Esophagus mucosa (tissue), 1 donor: ENCODE measurements around the gene MRPL39. TPM values are rescaled to one million over a fixed set of nuclear protein-coding genes. Genes with fewer than 3 reads are reported as not detected.
A peak's percentile ranks its signal among the peaks of the same experiment; 100 is the strongest.

Experiments
- ATAC-seq: fragments of 200-7000 bp; cut with Tn5 transposase; one replicate; pipeline ENCODE4 v1.9.1; 2020
- total RNA-seq: library from RNA; stranded (reverse); gene quantifications from one replicate; pipeline ENCODE4 v1.2.4, GENCODE V29; 2023
- donor health status: DM: yes; HTN: yes; CAD: no.

Gene MRPL39
- total RNA-seq, 1 donor from 2014 or later, result 29.8 TPM

DNA sequence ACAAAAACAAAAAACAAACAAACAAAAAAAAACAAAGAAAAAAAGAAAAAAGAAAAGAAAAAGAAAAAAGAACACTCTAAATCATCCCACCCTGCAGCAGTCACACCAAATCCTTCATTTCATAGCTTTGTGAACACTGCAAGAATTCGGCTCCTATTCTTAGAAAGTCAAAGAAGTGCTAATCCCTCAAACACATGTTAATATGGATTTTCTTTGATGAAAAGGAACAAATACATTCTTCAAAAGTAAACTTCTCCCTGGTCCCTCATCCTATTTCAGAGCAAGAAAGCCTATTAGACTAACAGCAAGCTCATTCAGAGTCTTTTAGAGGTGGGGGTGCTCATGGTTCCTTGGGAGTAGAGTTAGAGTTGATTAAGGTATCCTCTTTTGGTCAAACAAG is 7.2 kb upstream of the MRPL39 start:
- no peak for ATAC-seq

DNA sequence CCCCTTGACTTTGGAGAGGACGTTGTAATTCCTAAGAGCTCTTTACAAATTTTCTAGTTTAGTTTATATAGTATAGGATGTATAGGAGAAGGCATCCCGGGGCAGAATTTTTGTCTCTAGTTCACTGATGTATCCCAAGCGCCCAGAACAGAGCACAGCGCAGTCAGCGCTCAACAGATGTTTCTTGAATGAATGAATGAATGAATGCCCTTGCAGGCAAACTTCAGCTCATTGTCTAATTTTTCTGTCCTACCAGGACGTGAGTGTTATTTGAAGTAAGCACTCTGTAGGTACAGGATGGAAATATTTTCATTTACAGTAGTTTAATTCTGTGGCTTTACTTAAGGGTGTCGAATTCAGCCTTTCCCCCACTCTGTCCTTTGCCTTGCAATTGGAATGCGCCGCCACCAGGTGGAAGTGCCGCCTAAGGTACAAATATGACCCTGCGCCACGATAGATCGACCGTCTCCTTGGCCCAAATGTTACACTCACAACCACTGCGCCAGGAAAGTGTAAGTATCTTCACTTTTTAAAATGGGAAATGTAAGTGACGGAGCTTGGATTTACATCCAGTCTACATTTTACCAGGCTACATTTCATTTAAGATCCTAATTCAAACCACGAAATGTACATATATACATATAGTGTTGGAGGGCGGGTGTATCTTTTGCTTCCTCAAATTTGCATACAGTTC is 910 bp upstream of the MRPL39 start:
- peak; percentile 92 for ATAC-seq

DNA sequence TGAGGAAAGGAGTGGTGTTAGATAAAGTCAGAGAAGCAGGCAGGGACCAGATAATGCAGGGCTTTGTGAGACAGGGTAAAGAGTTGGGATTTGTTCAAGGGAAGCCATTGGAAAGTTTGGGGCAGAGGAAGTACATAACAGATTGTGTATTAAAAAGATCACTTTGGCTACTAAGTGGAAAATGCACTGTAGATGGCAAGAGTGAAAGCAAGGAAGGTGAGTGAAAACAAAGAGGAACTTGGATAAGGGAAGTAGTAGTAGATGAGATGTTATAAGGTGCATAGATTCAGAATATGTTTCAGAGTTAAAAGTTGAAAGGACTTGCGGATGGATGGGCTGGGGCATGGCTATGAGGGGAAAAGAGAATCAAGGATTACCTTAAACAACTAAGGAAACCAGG is 17.4 kb downstream of the MRPL39 start:
- ATAC-seq, result no peak

DNA sequence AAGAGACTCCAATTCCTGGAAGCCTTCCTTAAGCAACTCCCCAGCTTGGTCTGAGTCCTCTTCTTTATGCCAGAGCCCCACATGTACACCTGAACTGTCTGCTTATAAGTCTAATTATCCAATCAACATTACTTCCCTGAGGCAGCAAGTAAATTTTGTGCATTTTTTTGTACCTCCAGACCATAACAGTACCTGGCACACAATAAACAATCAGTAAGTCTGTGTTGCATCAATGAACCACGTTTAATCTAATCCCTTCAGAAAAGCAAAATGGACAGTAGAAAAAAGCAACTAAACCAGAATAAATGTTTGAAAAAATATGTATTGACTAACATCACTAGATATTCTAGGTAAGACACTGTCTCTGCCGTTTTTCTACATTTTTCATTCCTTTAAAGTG is 20.5 kb downstream of the MRPL39 start:
- ATAC-seq, result no peak

DNA sequence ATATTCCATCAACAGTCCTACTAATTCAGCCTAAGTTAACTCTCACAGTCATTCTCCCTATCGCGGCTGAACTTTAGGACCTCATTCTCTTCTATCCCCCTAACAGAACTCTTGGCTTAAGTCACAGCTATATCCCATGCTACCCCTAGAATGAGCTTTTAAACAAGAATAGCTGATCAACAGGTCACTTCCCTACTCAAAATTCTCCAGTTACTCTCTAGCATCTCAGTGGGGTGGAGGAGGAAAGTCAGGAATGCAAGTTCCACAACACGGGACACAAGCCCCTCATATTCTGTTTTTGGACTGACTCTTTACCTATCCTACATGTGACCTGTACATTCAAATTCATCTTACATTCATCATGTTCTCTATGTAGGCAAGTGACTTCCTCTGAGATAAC is 21.0 kb downstream of the MRPL39 start:
- no peak for ATAC-seq

DNA sequence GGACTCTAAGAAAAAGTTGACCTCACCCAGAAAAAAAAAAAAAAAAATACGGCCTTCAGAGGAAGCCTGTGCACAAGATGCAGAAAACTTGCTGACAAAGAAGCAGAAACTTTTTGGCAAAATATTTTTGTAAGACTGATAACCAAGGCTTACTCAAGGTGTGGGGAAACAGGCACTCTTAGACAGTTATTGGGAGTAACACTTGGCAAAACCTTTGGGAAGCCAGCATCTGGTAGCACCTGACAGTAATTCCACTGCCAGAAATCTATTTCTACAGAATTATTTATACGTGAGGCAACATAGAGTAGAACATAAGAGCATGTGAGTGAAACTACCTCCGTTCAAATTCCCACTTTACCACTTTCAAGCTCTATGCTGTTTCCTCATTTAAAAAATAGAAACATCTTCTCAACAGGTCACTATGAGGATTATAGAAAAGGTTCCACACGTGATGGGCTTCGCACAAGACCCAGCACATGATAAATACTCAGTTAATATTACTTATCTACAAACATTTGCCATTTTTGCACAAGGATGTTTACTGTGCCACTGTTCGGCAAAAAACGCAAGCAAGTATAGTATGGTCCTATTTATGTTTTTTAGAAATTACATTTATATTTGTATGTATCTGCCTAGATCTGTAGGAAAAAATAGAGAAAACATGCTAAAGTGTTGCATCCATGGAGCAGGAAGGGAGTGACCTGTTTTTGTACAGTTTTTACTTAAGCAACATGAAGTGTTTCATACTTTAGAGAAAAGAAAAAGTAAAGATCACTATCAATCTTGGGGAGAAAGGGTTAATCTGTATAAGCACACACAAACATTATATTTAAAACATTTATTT is 22.2 kb downstream of the MRPL39 start:
- ATAC-seq, result no peak

DNA sequence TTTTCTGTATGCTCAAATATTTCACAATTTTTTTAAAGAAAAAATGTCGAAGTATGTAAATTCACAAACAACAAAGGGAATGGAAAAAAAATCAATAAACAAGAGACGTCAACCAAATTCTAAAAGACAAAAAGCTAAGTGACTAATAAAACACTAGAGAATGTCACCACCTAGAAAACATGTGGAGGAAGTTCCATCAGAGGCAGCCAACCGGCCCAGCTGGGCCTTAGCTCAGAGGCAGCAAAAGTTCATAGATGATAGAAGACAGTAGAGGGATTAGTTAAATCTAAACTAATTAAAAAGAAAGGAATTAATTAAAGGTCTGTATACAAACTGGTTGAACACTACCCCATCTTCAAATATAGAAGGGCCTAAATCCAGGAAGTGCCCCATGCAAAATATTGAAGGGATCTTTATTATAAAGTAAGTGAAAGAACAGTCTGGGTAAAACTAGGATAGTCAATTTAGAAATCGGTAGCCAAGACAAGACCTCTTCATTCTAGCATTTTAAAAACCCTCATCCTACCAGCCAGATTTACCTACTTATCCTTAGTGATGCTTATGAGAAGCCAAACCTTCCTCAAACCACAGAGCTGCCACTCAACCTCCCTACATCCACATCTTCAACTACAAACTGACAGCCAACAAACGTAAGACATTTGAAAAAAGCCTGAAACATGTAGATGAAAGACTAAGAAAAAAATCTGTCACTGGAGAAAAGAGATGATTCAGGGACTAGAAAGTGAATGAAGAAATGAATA is 23.7 kb downstream of the MRPL39 start:
- no peak for ATAC-seq

DNA sequence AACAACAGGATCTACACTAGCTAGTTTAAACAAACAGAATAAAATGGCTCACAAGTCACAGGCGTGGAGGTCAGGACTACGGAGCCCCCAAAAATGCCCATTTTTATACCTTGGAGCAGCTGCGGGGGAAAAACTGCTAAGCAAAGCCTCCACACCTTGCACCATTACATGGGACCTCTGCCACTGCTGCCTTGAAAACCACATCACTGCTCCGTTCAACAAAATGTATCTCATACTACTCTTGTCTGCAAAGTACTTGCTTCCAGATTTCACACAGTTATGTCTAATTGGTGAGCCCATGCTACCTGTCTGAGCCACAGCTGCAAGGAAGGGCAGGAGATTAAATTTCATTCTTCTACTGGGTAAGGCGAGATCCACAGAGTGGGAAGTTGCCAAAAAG is 24.4 kb downstream of the MRPL39 start:
- no peak for ATAC-seq

DNA sequence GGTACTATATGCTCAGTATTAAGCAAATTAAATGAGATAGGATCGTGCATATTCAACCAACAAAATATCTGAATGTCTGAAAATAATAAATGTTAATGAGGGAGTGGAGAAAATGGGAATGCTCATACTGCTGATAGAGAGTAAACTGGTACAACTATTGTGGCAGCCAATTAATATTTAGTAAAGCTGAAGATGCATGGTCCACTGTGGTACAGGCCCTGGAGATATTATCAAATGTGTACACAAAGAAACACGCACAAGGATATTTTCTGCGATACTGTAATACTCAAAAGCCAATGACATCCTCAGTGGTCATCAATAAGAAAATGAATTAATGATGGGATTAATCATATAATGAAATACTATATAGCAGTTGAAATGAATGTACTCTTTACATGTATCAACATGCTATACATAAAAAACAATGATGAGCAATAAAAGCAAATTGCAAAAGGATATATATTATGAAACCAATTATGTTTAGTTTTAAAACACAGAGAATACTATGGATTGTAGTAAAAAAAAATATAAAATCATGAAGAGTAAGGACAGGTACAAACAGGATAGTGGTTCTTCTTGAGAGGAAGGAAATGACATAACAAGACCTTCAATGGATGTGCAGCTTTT is 25.0 kb downstream of the MRPL39 start:
- ATAC-seq, result no peak

DNA sequence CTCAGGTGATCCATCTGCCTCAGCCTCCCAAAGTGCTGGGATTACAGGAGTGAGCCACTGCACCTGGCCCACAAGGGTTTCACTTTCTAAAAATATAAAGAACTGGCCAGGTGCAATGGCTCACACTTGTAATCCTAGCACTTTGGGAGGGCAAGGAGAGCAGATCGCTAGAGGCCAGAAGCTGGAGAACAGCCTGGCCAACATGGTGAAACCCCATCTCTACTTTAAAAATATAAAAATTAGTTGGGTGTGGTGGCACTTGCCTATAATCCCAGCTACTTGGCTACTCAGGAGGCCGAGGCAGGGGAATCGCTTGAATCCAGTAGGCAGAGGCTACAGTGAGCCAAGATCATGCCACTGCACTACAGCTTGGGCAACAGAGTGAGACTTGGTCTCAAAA is 25.7 kb downstream of the MRPL39 start:
- ATAC-seq, result no peak

DNA sequence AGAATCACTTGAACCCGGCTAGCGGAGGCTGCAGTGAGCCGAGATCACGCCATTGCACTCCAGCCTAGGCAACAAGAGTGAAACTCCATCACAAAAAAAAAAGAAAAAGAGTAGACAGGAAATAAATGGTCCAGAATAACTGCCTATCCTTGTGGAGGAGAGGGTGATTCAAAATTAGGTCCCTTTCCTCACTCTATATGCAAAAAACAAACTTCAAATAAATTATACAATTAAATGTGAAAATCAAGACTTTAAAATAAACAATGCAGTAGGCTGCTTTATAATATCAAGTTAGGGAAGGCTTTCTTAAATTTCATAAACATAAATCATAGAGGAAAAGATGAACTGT is 26.4 kb downstream of the MRPL39 start:
- ATAC-seq, result no peak

DNA sequence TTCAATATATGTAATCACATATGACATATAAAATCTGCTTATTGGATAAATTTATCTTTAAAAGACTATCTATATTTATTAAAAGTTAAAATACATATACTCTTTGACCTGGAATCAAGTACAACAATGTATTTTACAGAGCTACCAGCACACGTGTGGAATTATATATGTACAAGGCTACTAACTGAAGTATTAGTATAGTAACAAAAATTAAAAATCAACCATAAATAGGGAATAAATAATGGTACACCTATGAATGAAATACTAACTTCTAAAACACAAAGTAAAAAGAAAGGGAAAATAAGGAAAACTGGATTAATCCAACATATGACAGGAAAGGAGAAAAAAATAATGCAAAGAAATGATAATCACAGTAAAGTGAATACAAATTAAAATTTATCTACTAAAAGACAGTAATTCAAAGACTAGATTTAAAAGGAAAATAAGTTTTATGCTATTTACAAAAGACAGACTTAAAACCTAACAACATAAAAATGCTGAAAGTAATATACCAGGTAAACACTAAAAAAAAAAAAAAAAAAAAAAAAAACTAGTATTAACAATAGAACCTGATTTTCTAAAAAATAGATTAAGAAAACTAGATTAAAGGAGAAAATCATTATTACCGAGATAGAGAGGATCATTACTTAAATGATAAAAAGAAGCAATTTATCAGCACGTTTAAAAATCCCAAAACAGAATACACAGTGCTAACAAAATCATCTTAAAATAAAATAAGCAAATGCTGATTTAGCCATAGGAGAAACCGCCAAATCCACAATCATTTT is 27.9 kb downstream of the MRPL39 start:
- no peak for ATAC-seq

DNA sequence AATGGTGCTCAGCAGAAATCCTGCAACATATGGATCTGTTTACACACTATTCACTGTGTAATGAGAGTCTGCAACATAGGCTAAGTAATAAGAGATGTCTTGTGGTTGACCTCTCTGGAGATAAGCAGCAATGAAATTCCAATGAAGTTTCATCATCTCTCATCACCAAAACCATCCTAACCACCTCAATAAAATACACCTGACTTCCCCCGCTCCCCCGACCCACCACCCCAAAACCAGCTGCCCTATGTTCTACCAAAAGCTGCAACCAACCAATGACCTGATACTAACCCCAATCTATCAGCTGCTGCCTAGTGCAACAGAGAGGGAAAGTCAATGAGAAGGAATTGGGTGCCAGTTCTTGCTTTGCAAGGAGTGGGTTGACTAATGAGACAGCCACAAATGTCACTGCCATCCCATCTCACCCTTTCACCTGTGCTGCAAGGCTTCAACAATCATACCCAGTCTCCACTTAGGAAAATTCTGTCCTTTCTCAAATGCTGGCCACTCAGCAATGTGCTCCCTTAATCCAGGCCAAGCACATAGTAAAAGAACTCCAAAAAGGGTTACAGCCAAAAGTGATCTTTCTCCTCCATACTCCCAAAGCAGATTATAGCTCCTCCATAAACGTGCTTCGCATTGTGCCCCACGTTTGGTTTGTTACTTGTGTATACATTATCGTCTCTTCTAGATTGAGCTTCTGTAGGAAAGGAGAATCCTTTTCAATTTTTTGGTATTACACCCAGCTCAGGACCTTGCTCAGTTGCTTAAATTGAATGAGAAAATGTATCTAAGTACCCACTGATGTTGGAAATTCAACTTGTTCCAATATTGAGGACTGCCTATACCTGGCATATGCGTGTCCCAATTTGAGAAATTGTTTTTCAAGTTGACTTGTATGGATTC is 29.0 kb downstream of the MRPL39 start:
- no peak for ATAC-seq

DNA sequence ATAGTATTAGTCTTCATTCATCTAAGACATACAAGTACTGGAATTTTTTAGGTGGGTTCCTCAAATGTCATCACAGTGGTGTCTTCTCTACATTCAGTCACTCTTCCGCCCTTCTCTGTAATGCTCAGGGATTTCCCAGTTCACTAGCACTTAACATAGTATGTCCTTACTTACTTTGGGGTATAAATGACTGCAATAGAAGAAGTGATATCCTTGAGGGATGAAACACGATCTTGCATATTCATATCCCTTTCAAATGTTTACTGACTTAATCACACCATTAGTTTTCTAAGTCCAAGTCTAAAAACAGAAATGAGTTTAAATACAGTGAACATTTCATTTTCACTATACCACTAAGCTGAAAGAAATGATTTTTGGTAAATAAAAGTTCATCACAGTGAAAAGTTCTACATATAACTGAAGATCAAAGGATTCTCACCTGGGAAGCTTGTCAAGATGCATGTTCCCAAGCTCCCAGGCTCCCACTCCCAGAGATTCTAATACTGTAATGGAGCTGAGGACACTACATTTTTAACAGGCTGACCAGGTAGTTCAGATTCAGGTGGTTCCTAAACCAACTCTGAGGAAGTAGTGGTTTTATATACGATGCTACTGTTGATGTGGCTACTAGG is 29.7 kb downstream of the MRPL39 start:
- ATAC-seq, result no peak

DNA sequence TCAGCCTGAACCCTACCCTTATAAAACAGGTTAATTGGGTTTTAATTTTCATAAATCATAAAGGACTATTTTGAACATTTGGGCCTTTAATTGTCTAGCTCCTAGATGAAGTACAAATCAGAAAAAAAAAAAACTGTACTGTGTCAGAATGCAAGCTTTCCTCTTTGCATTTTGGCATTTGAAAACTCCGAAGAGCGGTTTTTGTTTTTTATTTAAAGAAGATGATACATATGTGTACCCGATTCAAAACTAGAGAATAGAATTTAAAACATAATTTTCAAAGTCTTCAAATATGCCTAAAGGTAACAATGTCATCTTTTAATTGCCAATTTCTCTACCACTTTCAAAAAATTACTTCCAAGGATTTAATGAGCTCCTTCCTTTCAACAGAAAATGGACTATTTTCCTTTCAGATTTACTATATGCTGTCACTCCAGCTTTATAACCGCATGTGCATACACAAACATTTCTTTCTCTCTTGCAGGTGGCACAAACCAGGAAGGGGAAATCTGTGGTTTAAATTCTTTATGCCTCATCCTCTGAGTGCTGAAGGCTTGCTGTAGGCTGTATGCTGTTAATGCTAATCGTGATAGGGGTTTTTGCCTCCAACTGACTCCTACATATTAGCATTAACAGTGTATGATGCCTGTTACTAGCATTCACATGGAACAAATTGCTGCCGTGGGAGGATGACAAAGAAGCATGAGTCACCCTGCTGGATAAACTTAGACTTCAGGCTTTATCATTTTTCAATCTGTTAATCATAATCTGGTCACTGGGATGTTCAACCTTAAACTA is 33.7 kb downstream of the MRPL39 start:
- peak; percentile 55 for ATAC-seq

DNA sequence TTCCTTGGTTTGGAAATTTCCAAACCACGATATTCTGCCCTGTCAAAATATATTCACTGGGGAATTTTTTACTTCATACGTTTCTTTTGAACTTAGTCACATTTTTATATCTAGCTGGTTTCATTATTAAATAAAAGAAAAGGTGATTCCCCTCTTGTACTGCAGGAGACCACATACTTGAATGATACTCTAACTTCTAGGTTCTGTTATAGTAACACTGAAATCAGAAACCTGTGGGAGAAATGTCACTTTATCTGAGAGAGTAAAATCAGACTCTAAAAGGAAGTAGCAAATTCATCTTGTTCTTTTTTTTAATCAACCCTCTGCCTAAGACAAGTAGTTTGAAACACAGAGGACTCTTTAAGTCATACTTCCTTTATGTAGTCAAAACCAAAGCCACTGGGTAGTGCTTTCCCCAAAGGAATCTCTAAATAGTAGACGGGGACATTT is 34.4 kb downstream of the MRPL39 start:
- ATAC-seq, result no peak

DNA sequence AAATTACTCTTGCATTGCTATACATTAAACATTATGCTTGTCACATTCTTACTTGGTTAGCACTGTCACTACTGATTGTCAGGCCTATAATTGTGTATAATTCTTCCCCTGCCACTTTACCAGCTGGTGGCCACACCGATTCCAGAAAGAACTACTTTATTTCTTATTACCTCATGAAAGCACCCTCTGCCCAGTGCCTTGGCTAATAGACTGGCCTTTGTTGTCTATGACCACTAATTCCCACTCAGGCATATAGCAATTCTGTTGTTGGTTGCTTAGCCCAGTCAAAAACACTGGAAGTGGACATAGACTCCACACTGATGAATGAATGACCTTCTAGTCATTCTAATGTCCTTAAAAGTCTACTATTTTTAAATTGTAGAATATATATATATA is 35.6 kb downstream of the MRPL39 start:
- no peak for ATAC-seq

DNA sequence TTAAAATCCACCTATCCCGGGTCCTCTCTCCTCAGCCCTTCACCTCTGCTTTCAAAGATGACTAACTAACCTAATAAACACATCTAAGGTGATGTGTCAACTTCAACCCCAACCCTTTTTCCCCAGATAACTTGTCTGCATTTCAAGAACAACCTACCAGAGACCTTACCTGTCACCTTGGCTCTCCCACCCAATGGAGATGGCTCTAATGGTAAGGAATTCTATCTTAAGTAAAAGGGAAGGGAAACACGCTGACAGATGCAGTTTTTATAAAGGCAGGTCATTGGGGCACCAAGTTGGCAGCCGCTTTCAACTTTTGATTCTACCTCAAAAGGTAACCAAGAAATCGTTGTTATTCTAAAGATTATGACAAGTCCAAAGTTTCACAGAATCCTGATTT is 37.6 kb downstream of the MRPL39 start:
- ATAC-seq, result no peak

DNA sequence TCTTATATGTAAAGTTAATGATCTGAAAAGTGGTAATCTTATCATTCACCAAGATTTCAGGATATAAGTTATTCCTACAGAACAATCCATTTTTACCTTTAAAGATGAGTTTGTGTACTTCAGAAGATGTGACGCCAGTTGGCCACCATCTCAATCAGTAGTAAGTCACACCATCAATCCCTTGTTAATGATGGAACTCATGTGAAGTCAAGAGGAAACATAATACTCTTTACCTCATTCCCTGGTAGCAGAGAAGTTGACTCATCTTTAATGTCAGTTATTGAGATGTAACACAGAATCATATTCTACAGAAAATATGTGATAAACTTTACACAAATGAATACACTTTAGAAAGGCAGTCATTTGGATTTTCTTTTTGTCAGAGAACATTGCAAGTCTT is 38.2 kb downstream of the MRPL39 start:
- no peak for ATAC-seq

DNA sequence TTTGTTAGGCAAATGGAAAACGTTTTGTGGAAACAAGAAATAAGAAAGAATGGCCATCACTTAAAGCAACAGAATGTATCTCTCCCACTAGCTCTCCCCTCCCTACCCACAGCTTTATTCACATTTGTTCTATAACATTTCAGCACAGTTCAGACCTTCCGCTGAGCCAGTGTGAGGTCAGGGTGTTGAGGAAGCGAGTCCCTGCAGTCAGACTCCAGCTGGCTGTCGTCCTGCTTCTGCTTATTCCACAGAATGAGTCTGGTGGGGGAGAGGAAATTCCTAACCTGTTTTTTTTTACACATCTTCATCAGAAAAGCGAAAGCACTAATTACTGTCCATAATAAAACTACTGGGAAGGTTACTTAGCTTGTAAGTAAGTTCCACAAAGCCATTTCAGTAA is 39.0 kb downstream of the MRPL39 start:
- ATAC-seq, result no peak
